A549 (cell line): ENCODE measurements around the gene SSBP2. TPM values are rescaled to one million over a fixed set of nuclear protein-coding genes. Genes with fewer than 3 reads are reported as not detected.

Source experiments
- ATAC-seq, 2 experiments: fragments of 200-7000 bp in 1 of 2; fragments of >200 bp in 1 of 2; cut with Nextera tagmentation in 1 of 2; cut with Tn5 transposase in 1 of 2; 3 replicates each; pipeline versions ENCODE4 v1.8.0 to v1.9.1; 2018 to 2020; ENCODE audit warnings: mild to moderate bottlenecking in 1 of 2, moderate library complexity in 1 of 2
- CTCF ChIA-PET: fragments of 300-600 bp; sonication (Branson Sonifier 250); formaldehyde crosslinking; extraction: SDS; loops from one replicate; lab custom pipeline; 2021; ENCODE audit warnings: antibody characterized with exemption, inconsistent platforms; lab: Yijun Ruan, JAX
- POLR2A ChIA-PET: fragments of 350-600 bp; formaldehyde crosslinking; extraction: SDS; loops from one replicate; lab custom pipeline; 2021; ENCODE audit warnings: antibody characterized with exemption, inconsistent platforms; lab: Yijun Ruan, JAX
- DNase-seq, 2 experiments: peaks; one replicate each; pipeline versions ENCODE4 v3.0.0 to v3.0.0-alpha.2; 2011 to 2016; ENCODE audit warnings: low read depth in 1 of 2, low spot score in 1 of 2
- FAIRE-seq: peaks from 2 replicates; lab custom pipeline; 2011; peaks lifted over from hg19 to GRCh38; lab: Jason Lieb, UNC
- H3K27ac ChIP-seq, 2 experiments: fragments of >200 bp; sonication (Bioruptor Twin); formaldehyde crosslinking; 3 replicates each; pipeline ENCODE4 v1.5.1; 2016 to 2017
- H3K4me1 ChIP-seq: fragments of >200 bp; sonication (Bioruptor Twin); formaldehyde crosslinking; 3 replicates; pipeline ENCODE4 v1.6.1; 2016
- H3K4me2 ChIP-seq: fragments of >200 bp; sonication (Bioruptor Twin); formaldehyde crosslinking; 3 replicates; pipeline ENCODE4 v1.6.1; 2016
- H3K4me3 ChIP-seq: fragments of >200 bp; sonication (Bioruptor Twin); formaldehyde crosslinking; 3 replicates; pipeline ENCODE4 v1.5.1; 2016
- H3K9me3 ChIP-seq: fragments of >200 bp; sonication (Bioruptor Twin); formaldehyde crosslinking; 3 replicates; pipeline ENCODE4 v1.6.1; 2016
- BHLHE40 ChIP-seq: IDR thresholded peaks from 2 replicates; pipeline ENCODE4 v1.6.1; 2012; ENCODE audit warnings: low read depth, low read length, inconsistent platforms
- CBX8 ChIP-seq: fragments of 200-600 bp; sonication (generic); IDR thresholded peaks from 2 replicates; pipeline ENCODE4 v1.6.1; 2016
- CEBPB ChIP-seq, 2 experiments: fragments of >200 bp in 1 of 2; sonication (Bioruptor Twin) in 1 of 2; formaldehyde crosslinking in 1 of 2; IDR thresholded peaks; 2 replicates each; pipeline ENCODE4 v1.6.1; 2012 to 2016
- CHD2 ChIP-seq: fragments of 150-350 bp; IDR thresholded peaks from 2 replicates; pipeline ENCODE4 v1.6.1; 2014; ENCODE audit warnings: low read length; ENCODE audit not compliant: partially characterized antibody
- CHD4 ChIP-seq: fragments of 200-600 bp; sonication (generic); IDR thresholded peaks from 2 replicates; pipeline ENCODE4 v1.6.1; 2016; ENCODE audit warnings: antibody characterized with exemption, mild to moderate bottlenecking, borderline replicate concordance
- EHMT2 ChIP-seq: fragments of 200-600 bp; sonication (generic); IDR thresholded peaks from 2 replicates; pipeline ENCODE4 v1.6.1; 2016; ENCODE audit warnings: antibody characterized with exemption, low read depth, mild to moderate bottlenecking, moderate library complexity
- FOSL2 ChIP-seq, 2 experiments: fragments of 450-650 bp in 1 of 2; fragments of >200 bp in 1 of 2; sonication (Bioruptor Twin) in 1 of 2; formaldehyde crosslinking; IDR thresholded peaks; 2 replicates each; pipeline versions ENCODE4 v1.5.0 to v1.6.1; 2016 to 2020; ENCODE audit warnings: mild to moderate bottlenecking in 1 of 2, moderate library complexity in 1 of 2
- HDAC2 ChIP-seq: fragments of 200-600 bp; sonication (generic); IDR thresholded peaks from 2 replicates; pipeline ENCODE4 v1.6.1; 2016
- HEYL ChIP-seq: fragments of 250-450 bp; sonication (Bioruptor Pico); IDR thresholded peaks from 2 replicates; pipeline ENCODE4 v1.8.0; 2021; ENCODE audit warnings: mild to moderate bottlenecking, moderate library complexity
- KDM5A ChIP-seq: fragments of 200-600 bp; sonication (generic); IDR thresholded peaks from 2 replicates; pipeline ENCODE4 v1.6.1; 2016; ENCODE audit warnings: antibody characterized with exemption, mild to moderate bottlenecking
- MAFK ChIP-seq: fragments of 450-650 bp; IDR thresholded peaks from 2 replicates; pipeline ENCODE4 v1.6.1; 2014; ENCODE audit not compliant: partially characterized antibody
- NPAS2 ChIP-seq: fragments of 250-450 bp; sonication (Bioruptor Pico); IDR thresholded peaks from 2 replicates; pipeline ENCODE4 v1.8.0; 2022; ENCODE audit warnings: mild to moderate bottlenecking, moderate library complexity, borderline replicate concordance
- POLR2A ChIP-seq: IDR thresholded peaks from 2 replicates; pipeline ENCODE4 v1.6.1; 2012; ENCODE audit warnings: mild to moderate bottlenecking, low read length
- RAD21 ChIP-seq, 2 experiments: fragments of >200 bp in 1 of 2; sonication (Bioruptor Twin) in 1 of 2; formaldehyde crosslinking in 1 of 2; IDR thresholded peaks in 1 of 2; conservative IDR thresholded peaks in 1 of 2; 2 replicates in 1 of 2; 3 replicates in 1 of 2; pipeline ENCODE4 v1.6.1; 2012 to 2018; ENCODE audit warnings: inconsistent platforms in 1 of 2
- RARB ChIP-seq: fragments of 250-450 bp; sonication (Bioruptor Pico); IDR thresholded peaks from 2 replicates; pipeline ENCODE4 v1.8.0; 2021; ENCODE audit warnings: mild to moderate bottlenecking, moderate library complexity
- RCOR1 ChIP-seq: fragments of 150-350 bp; IDR thresholded peaks from 2 replicates; pipeline ENCODE4 v1.6.1; 2014; ENCODE audit warnings: antibody characterized with exemption, low read length, low read depth
- RFX5 ChIP-seq: fragments of 450-650 bp; IDR thresholded peaks from 2 replicates; pipeline ENCODE4 v1.7.1; 2014; ENCODE audit warnings: antibody characterized with exemption, mild to moderate bottlenecking, moderate library complexity
- SREBF2 ChIP-seq: fragments of 450-650 bp; IDR thresholded peaks from 2 replicates; pipeline ENCODE4 v1.6.1; 2014; ENCODE audit warnings: mild to moderate bottlenecking, moderate library complexity
- ZNF302 ChIP-seq: fragments of 250-450 bp; sonication (Bioruptor Pico); IDR thresholded peaks from 2 replicates; pipeline ENCODE4 v1.9.0; 2021; ENCODE audit warnings: inconsistent platforms, mild to moderate bottlenecking, moderate library complexity
- WGBS: methylation state at CpG from one replicate; pipeline ENCODE4 v1.1.6; 2017; ENCODE audit errors: missing lambda C conversion rate; 5-methylcytosine and 5-hydroxymethylcytosine counted together
- polyA plus RNA-seq, 4 experiments: library from polyadenylated mRNA; depleted of rRNA in 3 of 4; stranded (reverse); fragments of >200 nt; fragmentation: RNase III in 1 of 4; extraction: RNeasy Plus Mini Kit Qiagen cat#74134 plus additional on column Dnase treatment in 1 of 4; gene quantifications; 2 replicates in 3 of 4; 3 replicates in 1 of 4; pipeline ENCODE4 v1.2.3, GENCODE V29; 2011 to 2017
- TF ChIP-seq, protein P1 (sequence below): fragments of 250-450 bp; sonication (Bioruptor Pico); IDR thresholded peaks from 2 replicates; pipeline ENCODE4 v1.5.0; 2020; ENCODE audit warnings: low read depth, mild to moderate bottlenecking, moderate library complexity
- TF ChIP-seq, protein P2 (sequence below): fragments of 200-600 bp; sonication (generic); IDR thresholded peaks from 2 replicates; pipeline ENCODE4 v1.6.1; 2016; ENCODE audit warnings: antibody characterized with exemption, mild to moderate bottlenecking, moderate library complexity
- TF ChIP-seq, protein P3 (sequence below): fragments of >200 bp; sonication (Bioruptor Twin); formaldehyde crosslinking; IDR thresholded peaks from 2 replicates; pipeline ENCODE4 v1.6.1; 2016
- TF ChIP-seq, protein P4 (sequence below): fragments of >200 bp; sonication (Bioruptor Twin); formaldehyde crosslinking; IDR thresholded peaks from 3 replicates; pipeline ENCODE4 v1.5.1; 2016

Gene SSBP2
- polyA plus RNA-seq, 2 of the 4 experiments (the other 2 are of a cell fraction), result 4.5 to 14.2 TPM

DNA sequence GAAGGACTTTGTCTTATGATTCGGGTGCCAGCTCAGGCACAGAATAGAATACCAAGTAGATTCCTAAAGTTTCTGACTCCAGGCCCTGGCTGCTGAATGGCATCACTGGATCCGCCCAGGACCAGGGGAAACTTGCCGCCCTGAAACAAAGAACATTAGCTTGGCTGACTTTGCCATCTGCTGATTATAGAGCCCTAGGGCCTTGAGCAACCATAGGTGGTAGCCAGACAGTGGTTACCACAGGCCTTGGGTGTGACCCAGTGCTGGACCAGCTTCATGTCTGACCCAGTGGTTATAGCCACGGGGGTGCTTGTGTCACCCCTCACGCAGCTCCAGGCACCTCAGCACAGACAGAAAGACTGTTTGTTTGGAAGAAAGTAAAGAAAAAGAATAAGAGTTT lies 62.7 kb downstream of the SSBP2 start:
- no peak for DNase-seq
- H3K4me1 ChIP-seq, result no peaks in the 10 kb centered on the region
- ATAC-seq, result no peak
- H3K4me3 ChIP-seq, result no peak overlapping the region
- no peaks in the 10 kb centered on the region for H3K9me3 ChIP-seq
- CTCF ChIA-PET, result interaction anchor here (1.3 kb wide), 1 partner anchor 537 kb away, joined by 4 read pairs; no protein-coding TSS in a partner anchor
- H3K27ac ChIP-seq, result no peak overlapping the region
- H3K4me2 ChIP-seq, result no peak overlapping the region
- POLR2A ChIA-PET, result no interaction called here
- no peak for TF ChIP-seq SREBF2
- WGBS, result 75% methylated on average over 5 of the region's 5 CpGs
- no peak for FAIRE-seq

DNA sequence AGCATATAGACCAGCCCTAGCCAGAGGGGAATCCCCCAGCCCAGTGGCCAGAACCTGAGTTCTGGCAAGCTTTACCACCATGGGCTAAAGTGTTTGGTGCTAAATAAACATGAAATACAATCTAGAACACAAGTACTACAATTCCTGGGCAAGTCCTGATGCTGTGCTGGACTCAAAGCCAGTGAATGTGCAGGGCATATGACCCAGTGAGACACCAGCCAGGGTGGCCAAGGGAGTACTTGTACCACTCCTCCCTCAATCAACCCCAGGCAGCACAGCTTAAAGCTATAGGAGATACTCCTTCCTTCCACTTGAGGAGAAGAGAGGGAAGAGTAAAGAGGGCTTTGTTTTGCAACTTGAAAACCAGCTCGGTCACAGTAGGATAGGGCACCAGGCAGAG lies 63.6 kb downstream of the SSBP2 start:
- ChIA-PET POLR2A (no interaction called here), CTCF (no interaction called here)
- TF ChIP-seq EHMT2 (no peak), MAFK (no peak), POLR2A (no peak), RCOR1 (no peak), HEYL (no peak), CEBPB (IDR thresholded peaks at IDR 0.05) (no peak)
- TF ChIP-seq, protein P1, sequence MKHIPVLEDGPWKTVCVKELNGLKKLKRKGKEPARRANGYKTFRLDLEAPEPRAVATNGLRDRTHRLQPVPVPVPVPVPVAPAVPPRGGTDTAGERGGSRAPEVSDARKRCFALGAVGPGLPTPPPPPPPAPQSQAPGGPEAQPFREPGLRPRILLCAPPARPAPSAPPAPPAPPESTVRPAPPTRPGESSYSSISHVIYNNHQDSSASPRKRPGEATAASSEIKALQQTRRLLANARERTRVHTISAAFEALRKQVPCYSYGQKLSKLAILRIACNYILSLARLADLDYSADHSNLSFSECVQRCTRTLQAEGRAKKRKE (CRISPR knock-in tag), result no peak
- TF ChIP-seq, protein P2, sequence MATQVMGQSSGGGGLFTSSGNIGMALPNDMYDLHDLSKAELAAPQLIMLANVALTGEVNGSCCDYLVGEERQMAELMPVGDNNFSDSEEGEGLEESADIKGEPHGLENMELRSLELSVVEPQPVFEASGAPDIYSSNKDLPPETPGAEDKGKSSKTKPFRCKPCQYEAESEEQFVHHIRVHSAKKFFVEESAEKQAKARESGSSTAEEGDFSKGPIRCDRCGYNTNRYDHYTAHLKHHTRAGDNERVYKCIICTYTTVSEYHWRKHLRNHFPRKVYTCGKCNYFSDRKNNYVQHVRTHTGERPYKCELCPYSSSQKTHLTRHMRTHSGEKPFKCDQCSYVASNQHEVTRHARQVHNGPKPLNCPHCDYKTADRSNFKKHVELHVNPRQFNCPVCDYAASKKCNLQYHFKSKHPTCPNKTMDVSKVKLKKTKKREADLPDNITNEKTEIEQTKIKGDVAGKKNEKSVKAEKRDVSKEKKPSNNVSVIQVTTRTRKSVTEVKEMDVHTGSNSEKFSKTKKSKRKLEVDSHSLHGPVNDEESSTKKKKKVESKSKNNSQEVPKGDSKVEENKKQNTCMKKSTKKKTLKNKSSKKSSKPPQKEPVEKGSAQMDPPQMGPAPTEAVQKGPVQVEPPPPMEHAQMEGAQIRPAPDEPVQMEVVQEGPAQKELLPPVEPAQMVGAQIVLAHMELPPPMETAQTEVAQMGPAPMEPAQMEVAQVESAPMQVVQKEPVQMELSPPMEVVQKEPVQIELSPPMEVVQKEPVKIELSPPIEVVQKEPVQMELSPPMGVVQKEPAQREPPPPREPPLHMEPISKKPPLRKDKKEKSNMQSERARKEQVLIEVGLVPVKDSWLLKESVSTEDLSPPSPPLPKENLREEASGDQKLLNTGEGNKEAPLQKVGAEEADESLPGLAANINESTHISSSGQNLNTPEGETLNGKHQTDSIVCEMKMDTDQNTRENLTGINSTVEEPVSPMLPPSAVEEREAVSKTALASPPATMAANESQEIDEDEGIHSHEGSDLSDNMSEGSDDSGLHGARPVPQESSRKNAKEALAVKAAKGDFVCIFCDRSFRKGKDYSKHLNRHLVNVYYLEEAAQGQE, result no peak
- H3K4me1 ChIP-seq, result no peaks in the 10 kb centered on the region
- 87% methylated on average over 1 of the region's 1 CpG for WGBS
- no peak overlapping the region for H3K4me3 ChIP-seq
- no peaks in the 10 kb centered on the region for H3K9me3 ChIP-seq
- H3K4me2 ChIP-seq, result no peak overlapping the region
- no peak overlapping the region for H3K27ac ChIP-seq
- ATAC-seq (no peak), FAIRE-seq (no peak), DNase-seq (no peak)

DNA sequence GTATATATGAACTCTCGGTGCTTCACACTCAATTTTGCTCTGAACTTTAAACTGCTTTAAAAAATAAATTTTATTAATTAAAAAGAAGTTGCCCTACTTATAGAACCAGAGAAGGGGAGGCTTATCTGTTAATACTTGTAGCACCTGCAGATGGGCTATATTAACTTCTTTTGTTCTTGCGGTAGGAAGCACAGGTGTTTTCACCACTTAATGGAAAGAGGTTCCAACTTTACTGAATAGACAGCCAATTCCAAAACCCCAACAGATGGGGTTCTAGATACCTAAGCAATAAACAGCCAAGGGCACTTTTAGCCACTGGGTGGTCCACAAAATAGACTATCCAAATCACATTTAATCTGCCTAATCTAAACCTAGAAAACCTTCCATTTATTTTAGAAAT lies 65.4 kb downstream of the SSBP2 start:
- H3K4me3 ChIP-seq, result no peak overlapping the region

DNA sequence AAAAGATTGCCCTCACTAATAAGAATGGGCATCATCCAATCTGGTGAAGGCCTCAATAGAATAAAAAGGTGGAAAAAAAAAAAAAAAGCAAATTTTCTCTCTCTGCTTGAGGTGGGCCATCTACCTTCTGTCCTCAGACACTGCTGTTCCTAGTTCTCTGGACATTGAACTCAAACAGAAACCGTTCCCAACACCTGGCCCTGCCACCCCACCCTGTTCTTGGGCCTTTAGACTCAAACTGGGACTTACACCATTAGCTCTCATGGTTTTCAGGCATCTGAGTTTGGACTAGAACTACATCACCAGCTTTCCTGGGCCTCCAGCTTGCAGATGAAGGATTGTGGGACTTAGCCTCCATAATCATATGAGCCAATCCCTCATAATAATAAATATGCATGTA lies 71.0 kb downstream of the SSBP2 start:
- WGBS, result 52% methylated on average over 1 of the region's 1 CpG
- no peak for ATAC-seq

More for the DNA sequence above, 65.4 kb downstream of the SSBP2 start:
- no peaks in the 10 kb centered on the region for H3K9me3 ChIP-seq
- CTCF ChIA-PET, result no interaction called here
- no peaks in the 10 kb centered on the region for H3K4me1 ChIP-seq
- POLR2A ChIA-PET, result no interaction called here
- TF ChIP-seq CHD4 (no peak), RARB (no peak), HEYL (no peak), RFX5 (no peak), CEBPB (IDR thresholded peaks at IDR 0.05) (no peak), RAD21 (conservative IDR thresholded peaks at IDR 0.05 in 1 of 2, IDR thresholded peaks at IDR 0.05 in 1 of 2) (no peak), NPAS2 (no peak), ZNF302 (no peak), CBX8 (no peak), HDAC2 (no peak), CHD2 (no peak), BHLHE40 (no peak), FOSL2 (IDR thresholded peaks at IDR 0.05) (no peak), FOSL2 (CRISPR knock-in tag; IDR thresholded peaks at IDR 0.05) (no peak)
- TF ChIP-seq, protein P3, sequence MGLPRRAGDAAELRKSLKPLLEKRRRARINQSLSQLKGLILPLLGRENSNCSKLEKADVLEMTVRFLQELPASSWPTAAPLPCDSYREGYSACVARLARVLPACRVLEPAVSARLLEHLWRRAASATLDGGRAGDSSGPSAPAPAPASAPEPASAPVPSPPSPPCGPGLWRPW, result no peak
- TF ChIP-seq, all 56 proteins: peak for 0
- FAIRE-seq (no peak), DNase-seq (no peak), ATAC-seq (no peak)
- Histone ChIP-seq H3K4me2 (no peak overlapping the region), H3K27ac (no peak overlapping the region)
- 88% methylated on average over 2 of the region's 2 CpGs for WGBS

More for the DNA sequence above, 71.0 kb downstream of the SSBP2 start:
- ChIA-PET CTCF (no interaction called here), POLR2A (no interaction called here)
- TF ChIP-seq, protein P4, sequence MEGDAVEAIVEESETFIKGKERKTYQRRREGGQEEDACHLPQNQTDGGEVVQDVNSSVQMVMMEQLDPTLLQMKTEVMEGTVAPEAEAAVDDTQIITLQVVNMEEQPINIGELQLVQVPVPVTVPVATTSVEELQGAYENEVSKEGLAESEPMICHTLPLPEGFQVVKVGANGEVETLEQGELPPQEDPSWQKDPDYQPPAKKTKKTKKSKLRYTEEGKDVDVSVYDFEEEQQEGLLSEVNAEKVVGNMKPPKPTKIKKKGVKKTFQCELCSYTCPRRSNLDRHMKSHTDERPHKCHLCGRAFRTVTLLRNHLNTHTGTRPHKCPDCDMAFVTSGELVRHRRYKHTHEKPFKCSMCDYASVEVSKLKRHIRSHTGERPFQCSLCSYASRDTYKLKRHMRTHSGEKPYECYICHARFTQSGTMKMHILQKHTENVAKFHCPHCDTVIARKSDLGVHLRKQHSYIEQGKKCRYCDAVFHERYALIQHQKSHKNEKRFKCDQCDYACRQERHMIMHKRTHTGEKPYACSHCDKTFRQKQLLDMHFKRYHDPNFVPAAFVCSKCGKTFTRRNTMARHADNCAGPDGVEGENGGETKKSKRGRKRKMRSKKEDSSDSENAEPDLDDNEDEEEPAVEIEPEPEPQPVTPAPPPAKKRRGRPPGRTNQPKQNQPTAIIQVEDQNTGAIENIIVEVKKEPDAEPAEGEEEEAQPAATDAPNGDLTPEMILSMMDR, result no peak
- TF ChIP-seq KDM5A, result no peak
- no peak overlapping the region for H3K4me2 ChIP-seq
- no peak overlapping the region for H3K27ac ChIP-seq
- FAIRE-seq, result no peak
- no peaks in the 10 kb centered on the region for H3K4me1 ChIP-seq
- H3K4me3 ChIP-seq, result no peak overlapping the region
- no peaks in the 10 kb centered on the region for H3K9me3 ChIP-seq
- no peak for DNase-seq
